Stimulated activated CD8-positive, alpha-beta memory T cell treated with anti-CD3 and anti-CD28 coated beads, Interleukin-2, amount 100 ng/mL, for 48 hours (primary cell): ENCODE data around the gene MRFAP1.
"Not testable (repeated sequence)": the region's sequence is repeated elsewhere in the genome, so short reads cannot be mapped to it uniquely, and the experiment has no call there.

Source experiments
- DNase-seq, 2 donors: peaks; one replicate each; pipeline ENCODE4 v3.0.0-alpha.2; 2020; ENCODE audit warnings: low read depth in 2 of 2

Gene MRFAP1

DNA sequence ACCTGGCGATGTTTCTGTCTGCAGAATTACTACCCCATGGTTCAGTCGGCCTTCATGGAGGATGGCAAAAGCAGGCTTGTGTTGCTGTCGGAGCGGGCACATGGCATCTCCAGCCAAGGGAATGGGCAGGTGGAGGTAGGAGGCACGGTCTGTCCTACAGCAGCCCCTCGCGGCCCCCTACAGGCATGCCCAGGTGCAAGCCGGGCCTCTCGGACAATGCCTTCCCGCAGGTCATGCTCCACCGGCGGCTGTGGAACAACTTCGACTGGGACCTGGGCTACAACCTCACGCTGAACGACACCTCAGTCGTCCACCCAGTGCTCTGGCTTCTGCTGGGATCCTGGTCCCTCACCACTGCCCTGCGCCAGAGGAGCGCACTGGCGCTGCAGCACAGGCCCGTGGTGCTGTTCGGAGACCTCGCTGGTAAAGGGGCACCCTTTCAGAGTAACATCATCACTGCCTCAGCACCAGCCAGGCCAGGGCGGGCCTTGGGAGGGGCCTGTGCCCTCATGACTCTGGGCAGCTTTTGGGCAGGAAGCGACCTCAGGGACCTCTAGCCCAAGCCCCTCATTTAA, 29.5 kb upstream of the MRFAP1 start:
- no peak for DNase-seq

DNA sequence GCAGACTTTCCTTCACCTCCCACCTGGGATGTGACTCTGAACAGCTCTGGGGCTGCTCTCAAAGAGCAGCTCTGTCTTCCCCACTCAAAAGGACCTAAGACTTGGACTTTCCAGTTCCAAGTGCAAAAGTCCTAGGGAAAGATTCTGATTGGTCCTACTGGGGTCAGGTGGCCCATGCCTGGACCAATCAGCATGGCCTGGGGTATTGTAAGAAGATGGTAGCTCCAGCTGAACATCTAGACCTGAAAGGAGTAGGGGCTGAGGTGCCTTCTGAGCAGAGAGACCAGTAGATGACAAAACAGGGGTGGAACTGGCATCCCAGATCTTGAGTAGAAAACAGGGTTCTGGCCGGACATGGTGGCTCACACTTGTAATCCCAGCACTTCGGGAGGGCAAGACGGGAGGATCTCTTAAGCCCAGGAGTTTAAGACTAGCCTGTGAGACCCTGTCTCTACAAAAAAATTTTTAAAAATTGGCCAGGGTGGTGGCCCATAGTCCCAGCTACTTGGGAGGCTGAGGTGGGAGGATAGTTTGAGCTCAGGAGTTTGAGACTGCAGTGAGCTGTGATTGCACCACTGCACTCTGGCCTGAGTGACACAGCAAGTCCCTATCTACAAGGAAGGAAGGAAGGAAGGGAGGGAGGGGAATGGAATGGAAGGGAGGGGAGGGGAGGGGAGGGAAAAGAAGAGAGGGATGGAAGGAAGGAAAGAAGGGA, 27.4 kb upstream of the MRFAP1 start:
- no peak for DNase-seq

DNA sequence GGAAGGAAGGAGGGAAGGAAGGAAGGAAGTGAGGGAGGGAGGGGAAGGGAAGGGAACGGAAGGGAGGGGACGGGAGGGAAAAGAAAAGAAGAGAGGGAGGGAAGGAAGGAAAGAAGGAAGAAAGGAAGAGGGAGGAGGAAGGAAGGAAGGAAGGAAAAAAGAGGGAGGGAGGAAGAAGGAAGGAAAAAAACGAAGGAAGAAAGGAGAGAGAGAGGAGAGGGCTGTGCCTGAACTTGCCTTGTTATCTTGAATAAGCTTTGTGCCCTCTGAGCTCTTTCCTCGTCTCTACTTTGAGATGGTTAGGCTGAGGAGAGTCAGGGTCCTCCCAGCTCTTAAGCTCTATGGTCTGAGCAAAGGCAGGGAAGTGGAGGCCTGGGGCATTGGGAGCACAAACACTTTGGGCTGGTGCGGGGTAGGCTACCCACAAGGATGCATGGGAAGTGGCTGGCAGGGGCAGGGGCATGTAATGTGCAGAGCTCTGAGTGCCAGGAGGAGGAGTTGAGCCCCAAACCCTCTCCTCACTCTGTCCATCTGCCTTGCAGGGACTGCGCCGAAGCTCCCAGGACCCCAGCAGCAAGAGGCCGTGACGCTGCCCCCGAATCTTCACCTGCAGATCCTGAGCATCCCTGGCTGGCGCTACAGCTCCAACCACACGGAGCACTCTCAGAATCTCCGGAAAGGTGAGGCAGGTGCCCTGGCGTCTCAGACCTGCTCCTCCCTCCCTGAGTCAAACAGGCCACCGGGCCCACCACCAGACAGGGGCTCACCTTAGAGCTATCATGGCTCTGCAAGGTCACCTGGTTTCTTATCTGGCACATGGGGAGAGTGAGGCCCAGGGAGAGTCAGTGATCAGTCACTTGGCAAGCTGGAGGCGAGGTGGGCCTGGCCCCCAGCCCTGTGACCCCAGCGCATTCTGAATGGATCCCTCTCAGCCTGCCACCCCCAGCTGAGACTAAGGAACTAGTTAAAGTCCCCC, 26.5 kb upstream of the MRFAP1 start:
- no peak for DNase-seq

DNA sequence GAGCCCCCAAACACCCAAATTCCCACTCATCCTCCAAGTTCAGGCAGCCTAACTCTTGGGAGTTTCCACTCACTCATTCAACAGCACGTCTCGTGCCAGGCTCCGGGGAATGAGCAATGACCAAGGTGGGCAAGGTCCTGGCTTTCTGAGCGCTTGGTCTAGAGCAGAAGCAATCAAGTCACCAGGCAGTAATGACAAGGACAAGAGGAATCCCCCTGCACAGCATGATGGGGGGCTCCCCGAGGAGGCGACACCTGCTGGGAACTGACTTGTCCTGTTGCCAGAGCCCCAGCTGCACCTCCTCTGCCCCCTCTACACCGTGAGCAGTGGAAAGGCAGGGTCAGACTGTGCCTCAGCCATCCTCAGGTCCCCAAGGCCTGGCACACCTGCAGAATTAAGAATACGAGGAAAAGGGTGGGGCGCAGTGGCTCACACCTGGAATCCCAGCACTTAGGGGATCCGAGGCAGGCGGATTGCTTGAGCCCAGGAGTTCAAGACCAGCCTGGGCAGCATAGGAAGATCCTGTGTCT, 25.7 kb upstream of the MRFAP1 start:
- no peak for DNase-seq

DNA sequence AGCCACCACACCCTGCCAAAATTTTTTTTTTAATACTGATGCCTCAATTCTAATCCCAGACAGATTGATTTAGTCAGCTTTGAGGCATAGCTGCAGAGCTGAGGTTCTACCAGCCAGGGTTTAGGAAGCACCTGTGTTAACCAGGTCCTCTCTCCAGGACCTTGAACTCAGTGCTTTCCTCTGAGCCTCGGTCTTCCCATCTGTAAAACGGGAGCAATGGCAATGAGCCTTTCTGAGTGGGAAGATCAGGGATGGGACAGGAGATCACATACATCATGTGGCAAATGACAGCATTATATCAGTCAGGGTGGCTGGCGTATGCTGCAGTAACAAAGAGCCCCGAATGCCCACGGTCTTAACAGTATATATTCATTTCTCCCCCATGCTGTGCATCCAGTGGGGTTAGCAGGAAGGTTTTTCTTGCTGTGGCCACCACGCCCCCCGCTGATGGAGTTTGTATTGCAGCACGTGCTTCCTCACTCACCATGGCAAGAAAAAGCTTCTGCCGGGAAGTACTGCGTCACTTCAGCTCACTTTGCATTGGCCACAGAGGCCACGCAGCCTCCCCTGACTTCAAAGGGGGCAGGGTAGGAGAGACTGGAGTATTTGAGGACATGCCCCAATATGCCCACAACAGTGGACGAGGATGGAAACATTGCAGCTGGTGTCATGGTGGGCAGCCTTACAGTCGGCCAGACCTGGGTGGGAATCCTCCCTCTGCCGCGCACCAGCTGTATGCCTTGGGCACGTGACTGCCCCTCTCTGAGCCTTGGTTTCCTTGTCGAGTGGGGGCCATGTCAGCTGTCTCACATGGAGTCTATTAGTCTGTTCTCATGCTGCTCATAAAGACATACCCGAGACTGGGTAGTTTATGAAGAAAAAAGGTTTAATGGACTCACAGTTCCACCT, 24.1 kb upstream of the MRFAP1 start:
- DNase-seq = no peak

DNA sequence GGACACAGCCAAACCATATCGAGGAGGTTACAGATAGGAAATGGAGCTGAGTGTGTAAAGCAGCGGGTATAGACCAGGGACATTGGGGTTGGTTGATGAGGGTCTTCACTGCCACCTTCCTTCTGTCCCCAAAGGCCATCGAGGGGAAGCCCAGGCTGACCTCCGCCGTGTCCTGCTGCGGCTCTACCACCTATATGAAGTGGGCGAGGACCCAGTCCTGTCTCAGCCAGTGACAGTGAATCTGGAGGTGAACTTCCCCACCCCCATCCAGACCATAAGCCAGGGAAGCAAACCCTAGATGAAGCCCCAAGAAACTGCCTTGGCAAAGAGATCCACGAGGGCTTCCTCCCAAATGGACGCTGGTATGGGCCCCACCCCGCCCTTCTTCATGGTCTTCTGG, 23.2 kb upstream of the MRFAP1 start:
- no peak for DNase-seq

DNA sequence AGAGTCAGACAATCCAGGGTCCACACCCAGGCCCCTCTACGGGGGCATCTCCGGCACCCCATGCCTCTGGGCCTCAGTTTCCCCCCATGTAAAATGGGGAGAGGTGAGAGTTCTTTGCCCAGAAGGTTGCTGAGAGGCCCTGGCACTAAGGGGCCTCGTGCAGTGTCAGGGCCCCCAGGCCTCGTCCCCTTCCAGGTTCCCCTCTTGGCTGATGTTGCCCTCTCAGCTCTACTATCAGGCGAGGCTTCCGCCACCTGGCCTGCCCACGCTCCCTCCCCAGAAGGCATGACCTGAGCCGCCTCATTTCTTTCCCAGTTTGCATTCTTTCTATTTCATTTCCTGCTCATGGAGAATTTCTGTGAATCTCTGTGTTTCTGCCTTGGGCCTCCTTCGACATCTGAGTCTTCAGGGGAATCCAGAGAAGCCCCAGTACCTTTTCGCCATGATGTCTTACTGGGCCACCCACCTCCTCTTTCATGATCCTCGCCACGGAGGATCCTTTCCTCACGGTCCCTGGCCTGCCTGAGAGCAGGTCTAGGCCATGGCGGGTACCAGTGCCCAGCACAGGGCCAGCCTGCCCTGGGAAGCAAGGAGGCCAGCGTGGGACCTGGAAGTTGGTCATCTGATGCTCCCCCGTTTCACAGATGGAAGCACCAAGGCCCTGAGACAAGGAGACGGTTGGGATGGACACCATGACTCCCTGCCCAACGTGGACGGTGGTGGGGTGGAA, 21.9 kb upstream of the MRFAP1 start:
- DNase-seq = no peak

DNA sequence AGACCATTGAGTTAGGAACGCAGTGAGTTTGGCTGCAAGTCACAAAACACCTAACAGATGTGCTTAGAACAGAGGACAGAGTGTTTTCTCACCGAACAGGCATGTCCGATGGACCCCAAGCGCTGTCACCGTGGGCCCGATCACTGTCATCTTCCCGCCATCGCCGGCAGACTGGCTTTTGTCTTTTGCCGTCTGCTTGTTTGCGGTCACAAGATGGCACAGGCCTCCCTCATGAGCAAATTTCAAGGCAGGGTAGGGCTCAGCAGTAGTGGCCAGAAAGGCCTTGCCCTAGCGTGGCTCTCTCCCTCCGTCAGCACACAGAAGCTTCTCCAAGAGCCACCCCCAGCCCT, 21.4 kb upstream of the MRFAP1 start:
- no peak for DNase-seq

DNA sequence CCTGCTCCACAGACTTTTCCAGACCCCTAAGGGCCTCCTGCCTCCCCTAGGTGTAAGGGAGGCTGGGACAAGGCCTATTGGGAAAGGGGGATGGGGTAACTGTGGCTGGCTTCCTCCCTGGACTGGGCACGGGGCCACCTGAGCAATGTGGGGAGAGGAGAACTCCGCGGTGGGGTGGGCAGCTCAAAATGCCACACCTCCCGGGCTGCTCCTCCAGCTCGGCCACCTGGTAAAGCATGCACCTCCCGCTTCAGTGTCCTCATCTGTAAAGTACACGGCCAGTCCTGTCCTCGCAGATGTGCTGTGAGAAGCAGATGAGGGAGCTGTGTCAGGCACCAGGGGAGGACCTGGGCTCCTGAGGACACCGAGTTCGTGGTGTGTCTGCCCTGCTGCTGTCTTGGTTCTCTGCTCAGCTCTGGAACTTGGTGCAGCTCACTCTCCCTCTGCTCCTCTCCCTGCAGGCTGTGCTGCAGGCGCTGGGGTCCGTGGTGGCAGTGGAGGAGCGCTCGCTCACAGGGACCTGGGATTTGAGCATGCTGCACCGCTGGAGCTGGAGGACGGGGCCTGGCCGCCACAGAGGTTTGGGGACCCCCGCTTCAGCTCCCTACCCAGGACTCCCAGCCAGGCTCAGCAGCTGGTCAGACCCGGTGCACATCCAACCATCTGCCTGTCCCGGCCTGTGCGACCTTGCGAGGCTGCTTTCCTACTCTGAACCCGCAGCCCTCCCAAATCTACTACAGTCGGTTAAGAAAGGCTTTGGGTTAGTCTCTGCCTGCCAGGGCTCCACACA, 20.8 kb upstream of the MRFAP1 start:
- DNase-seq = no peak

DNA sequence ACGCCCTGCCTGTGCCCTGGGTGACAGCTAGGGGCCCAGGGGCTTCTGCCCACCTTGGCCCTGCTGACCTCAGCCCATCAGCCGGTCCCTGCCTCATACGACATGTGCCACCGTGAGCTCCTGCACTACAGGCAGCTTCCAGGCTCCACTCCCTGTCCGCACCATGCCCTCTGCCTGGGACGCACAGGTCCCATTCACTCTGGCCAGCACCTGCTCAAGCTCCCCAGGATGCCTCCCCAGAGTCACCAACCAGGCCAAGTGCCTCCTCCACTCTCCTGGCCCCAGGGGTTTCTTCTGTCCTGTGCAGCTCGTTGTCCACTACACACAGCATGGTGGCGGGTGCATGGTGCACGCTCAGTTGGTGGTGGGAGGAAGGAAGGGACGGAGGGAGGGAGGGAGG, 20.2 kb upstream of the MRFAP1 start:
- DNase-seq = no peak

DNA sequence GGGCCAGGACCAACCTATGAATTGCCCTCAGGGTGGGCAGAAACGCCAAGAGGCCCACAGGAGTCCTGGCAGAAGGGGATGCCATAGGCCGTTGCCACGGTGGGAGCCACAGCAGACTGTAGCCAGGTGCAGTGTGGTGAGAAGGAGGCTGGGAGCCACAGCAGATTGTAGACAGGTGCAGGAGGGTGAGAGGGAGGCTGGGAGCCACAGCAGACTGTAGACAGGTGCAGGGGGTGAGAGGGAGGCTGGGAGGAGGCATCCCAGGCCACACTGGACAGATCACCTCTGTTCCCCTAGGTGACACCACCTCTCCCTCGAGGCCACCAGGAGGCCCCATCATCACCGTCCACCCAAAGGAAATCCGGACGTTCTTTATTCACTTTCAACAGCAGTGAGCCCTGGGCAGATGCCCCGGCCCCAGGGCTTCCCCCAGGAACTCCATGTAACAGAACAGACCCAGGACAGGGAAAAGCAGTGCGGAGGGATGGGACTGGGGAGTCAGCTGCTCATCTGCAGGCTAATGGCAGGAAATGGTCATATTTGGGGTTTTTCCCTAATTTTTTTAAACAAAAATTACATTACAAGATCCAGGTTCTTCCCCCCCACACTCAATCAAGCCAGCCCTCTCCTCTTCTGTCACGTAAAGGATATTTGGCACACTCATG, 19.5 kb upstream of the MRFAP1 start:
- DNase-seq = no peak

DNA sequence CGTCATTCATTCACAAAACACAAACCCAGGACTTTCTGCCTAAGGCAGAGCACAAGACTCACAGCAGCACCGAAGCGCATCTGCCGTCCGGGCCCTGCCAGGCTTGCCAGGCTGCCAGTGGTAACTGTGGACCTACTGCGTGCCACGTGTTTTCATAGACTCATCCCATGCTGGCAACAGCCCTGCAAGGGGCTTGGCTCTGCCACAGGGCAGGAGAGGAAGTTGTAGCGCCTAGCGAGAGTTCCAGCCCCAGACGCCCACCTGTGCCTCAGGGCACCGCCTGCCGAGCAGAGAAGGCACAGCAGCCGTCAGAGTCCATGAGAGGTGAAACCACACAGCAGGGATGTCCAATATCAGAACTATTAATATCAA, 18.9 kb upstream of the MRFAP1 start:
- no peak for DNase-seq

DNA sequence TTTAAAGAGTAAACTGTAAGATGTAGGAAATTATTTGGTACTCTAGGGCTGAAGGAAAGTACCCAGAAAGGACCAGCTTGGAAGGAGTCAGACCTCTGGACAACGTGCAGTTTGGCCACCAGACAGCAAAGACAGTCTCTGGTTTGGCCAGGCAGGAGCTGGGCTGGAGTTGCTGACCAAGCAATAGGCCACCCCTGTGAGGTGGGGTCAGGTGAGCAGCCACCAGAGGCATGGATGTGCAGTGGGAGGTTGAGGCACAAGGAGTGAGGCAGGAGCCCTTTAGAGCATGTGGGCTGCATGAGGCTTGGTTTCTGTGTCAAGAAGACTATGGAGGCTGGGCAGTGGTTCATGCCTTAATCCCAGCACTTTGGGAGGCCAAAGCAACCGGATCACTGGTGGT, 17.7 kb upstream of the MRFAP1 start:
- no peak for DNase-seq

DNA sequence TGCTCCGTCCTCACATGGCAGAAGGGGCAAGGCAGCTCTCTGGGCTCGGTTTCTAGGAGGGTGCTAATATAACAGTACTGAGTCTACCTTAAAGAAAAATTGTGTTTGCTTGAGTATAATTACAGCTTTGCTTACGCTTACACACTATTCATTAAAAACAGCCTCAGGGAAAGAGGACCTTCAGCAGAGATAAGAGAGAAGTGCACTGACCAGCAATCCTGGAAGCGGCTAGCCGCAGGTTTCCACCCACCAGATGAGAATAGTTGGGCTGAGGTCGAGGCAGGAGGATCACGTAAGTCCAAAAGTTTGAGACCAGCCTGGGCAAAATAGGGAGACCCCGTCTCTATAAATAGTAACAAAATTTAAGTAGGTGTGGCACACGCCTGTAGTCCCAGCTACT, 15.2 kb upstream of the MRFAP1 start:
- DNase-seq = no peak

DNA sequence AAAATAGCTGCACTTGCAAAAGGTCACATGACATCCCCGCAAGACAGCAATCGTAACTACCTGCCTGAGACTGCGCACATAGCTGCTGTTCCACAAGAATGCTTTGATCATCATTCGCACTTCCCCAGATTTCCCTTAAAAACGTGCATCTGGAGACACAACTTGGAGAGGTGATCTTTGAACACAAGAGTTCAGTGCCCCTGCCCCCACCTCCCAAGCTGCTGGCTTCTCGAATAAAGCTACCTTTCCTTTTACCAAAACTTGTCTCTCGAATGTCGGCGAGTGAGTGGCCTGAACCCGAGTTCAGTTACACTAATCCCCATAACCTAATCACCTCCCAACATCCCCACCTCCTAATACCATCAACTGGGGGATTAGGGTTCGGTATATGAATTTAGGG, 14.4 kb upstream of the MRFAP1 start:
- no peak for DNase-seq

DNA sequence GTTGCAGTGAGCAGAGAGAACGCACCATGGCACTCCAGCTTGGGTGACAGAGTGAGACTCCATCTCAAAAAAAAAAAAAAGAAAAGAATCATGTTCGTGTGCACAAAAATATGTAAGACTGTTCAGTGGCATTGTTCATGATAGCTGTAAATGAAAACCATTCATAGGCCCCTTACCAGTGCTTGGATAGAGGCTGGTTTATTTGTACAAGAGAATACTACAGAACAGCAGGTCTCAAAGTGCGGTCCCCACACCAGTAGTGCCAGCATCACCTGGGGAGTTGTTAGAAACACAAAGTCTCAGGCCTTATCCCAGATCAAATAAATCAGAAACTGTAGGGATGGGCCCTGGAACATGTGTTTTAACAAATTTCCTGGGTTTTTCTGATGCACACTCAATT, 12.7 kb upstream of the MRFAP1 start:
- DNase-seq = no peak

DNA sequence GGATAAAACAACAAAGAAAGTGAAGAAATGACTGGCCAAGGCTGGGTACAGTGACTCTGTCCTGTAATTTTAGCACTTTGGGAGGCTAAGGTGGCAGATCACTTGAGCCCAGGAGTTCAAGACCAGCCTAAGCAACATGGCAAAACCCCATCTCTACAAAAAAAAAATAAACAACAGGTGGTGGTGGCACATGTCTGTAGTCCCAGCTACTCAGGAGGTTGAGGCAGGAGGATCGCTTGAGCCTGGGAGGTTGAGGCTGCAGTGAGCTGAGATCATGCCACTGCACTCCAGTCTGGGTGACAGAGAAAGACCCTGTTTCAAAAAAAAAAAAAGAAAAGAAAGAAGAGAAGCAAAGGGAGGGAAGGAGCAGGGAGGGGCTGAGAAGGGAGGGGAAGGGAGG, 12.0 kb upstream of the MRFAP1 start:
- not testable (repeated sequence) for DNase-seq

DNA sequence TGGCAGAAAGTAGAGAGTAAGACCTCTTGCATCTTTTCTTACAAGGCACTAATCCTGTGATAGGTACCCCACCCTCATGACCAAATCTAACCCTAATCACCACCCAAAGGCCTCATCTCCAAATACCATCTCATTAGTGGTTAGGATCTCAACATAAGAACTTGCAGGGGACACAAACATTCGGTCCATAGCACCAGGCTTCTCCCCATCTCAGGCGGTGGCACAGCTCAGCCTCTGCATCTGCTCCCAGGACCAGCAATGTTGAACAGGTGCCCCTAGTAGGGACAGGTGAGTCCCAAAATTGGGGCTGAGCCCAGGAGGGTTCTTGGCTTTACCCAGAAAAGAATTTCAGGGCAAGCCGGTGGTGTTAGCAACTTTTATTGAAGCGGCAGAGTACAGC, 8.4 kb upstream of the MRFAP1 start:
- DNase-seq = no peak

DNA sequence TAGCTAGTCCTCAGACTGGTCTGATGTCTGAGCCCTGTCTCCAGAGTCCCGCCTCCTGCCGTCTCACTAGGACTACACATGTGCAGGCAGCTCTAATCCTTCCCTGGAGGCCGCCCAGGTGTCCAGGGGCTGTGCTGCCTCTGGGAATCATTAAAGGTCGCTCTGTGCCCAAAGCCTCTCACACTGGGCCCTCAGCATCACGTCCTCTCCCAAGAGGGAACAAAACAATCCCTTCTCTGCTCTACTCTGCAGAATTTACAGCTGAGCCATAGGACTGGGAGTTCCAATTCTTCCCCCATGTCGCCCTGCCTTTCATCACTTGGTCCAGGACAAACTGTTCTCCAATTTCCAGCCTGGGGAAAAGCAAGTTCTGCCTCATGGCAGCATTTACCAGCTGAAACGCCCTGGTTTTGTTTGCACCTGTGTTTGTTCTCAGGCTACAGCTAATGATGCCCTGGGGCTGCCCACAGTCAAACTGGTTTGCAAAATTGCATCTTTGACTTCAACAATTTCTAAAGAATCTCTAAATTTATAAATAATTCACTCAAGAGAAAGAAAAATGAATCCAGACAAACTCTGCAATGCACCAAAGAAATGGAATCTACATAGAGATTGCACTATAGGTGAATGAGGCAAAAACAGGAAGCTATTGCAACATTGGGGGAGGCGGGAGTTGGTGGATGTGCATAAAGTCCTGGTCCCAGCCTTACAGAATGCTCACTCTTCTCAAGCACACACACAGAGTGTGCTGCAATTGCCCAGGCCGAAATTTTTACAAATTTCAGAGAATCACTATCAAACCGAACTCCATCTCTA, 7.2 kb upstream of the MRFAP1 start:
- no peak for DNase-seq
